HepG2 (cell line): ENCODE data around the gene NAA11. TPM values are rescaled to one million over a fixed set of nuclear protein-coding genes. Genes with fewer than 3 reads are reported as not detected.

Experiments used
- ATAC-seq: fragments of 200-7000 bp; cut with Tn5 transposase; 3 replicates; pipeline ENCODE4 v1.9.1; 2020; ENCODE audit warnings: mild to moderate bottlenecking, moderate library complexity
- BruUV-seq: library from RNA; stranded (reverse); fragments of 400-500 nt; replicated peaks from 2 replicates; lab custom pipeline; 2021; lab: Mats Ljungman, UMichigan
- CTCF ChIA-PET: fragments of 300-600 bp; formaldehyde crosslinking; extraction: SDS; loops from one replicate; lab custom pipeline; 2021; ENCODE audit warnings: low total read pairs, inconsistent platforms, low intra/inter-chr PET ratio; lab: Yijun Ruan, JAX
- POLR2A ChIA-PET: fragments of 350-600 bp; sonication (Branson Sonifier 250); formaldehyde crosslinking; loops from one replicate; lab custom pipeline; 2020; ENCODE audit warnings: antibody characterized with exemption, inconsistent platforms; lab: Yijun Ruan, JAX
- DNase-seq: peaks from one replicate; pipeline ENCODE4 v3.0.0-alpha.2; 2015; ENCODE audit warnings: low spot score
- FAIRE-seq: peaks from 3 replicates; lab custom pipeline; 2011; peaks lifted over from hg19 to GRCh38; lab: Jason Lieb, UNC
- H2AFZ ChIP-seq: one replicate; pipeline ENCODE4 v1.6.1; 2011; ENCODE audit warnings: low read length, inconsistent platforms
- H3K27ac ChIP-seq: fragments of 300-600 bp; 3 replicates; pipeline ENCODE4 v1.8.0; 2011; ENCODE audit warnings: mixed run types, mild to moderate bottlenecking, mixed read lengths, low read length, inconsistent platforms; ENCODE audit not compliant: insufficient read depth; ENCODE audit errors: extremely low read length
- H3K27me3 ChIP-seq, 2 experiments: fragments of 200-600 bp in 1 of 2; 2 replicates in 1 of 2; 3 replicates in 1 of 2; pipeline versions ENCODE4 v1.6.0 to v1.8.0; 2011; ENCODE audit warnings: low read length in 2 of 2, mild to moderate bottlenecking in 2 of 2, moderate library complexity in 2 of 2, inconsistent platforms in 1 of 2; ENCODE audit not compliant: insufficient read depth in 2 of 2, control insufficient read depth in 1 of 2
- H3K36me3 ChIP-seq, 2 experiments: fragments of 200-600 bp in 1 of 2; replicated peaks in 1 of 2; 2 replicates in 1 of 2; 3 replicates in 1 of 2; pipeline versions ENCODE4 v1.5.1 to v1.8.0; 2011; ENCODE audit warnings: low read length in 2 of 2, inconsistent platforms in 1 of 2; ENCODE audit not compliant: insufficient read depth in 2 of 2, control insufficient read depth in 1 of 2
- H3K4me1 ChIP-seq: 2 replicates; pipeline ENCODE4 v1.5.1; 2012; ENCODE audit warnings: low read length, inconsistent platforms; ENCODE audit not compliant: insufficient read depth
- H3K4me2 ChIP-seq: 2 replicates; pipeline ENCODE4 v1.6.0; 2011; ENCODE audit warnings: low read depth, low read length, inconsistent platforms
- H3K4me3 ChIP-seq, 3 experiments: fragments of 200-600 bp in 1 of 3; sonication (generic), shearing (Covaris generic) in 1 of 3; replicated peaks in 1 of 3; 2 replicates each; pipeline ENCODE4 v1.5.1; 2011 to 2016; ENCODE audit warnings: low read length in 3 of 3, inconsistent platforms in 2 of 3, low read depth in 2 of 3, mild to moderate bottlenecking in 2 of 3, control low read depth in 1 of 3, mixed read lengths in 1 of 3; ENCODE audit not compliant: insufficient read depth in 1 of 3
- H3K79me2 ChIP-seq: one replicate; pipeline ENCODE4 v1.6.1; 2011; ENCODE audit warnings: low read length, inconsistent platforms; ENCODE audit not compliant: insufficient read depth
- H3K9ac ChIP-seq: 2 replicates; pipeline ENCODE4 v1.6.0; 2011; ENCODE audit warnings: mild to moderate bottlenecking, low read depth, low read length, inconsistent platforms; ENCODE audit not compliant: insufficient read depth
- H3K9me3 ChIP-seq: 2 replicates; pipeline ENCODE4 v1.5.1; 2012; ENCODE audit warnings: mild to moderate bottlenecking, low read length
- H4K20me1 ChIP-seq: 2 replicates; pipeline ENCODE4 v1.6.0; 2011; ENCODE audit warnings: inconsistent platforms, mild to moderate bottlenecking, low read length, moderate library complexity; ENCODE audit not compliant: insufficient read depth
- PHF8 ChIP-seq: sonication (generic); formaldehyde crosslinking; IDR thresholded peaks from 2 replicates; pipeline ENCODE4 v1.5.0; 2020; ENCODE audit warnings: missing genetic modification reagents
- SRY ChIP-seq: sonication (generic); formaldehyde crosslinking; IDR thresholded peaks from 2 replicates; pipeline ENCODE4 v1.8.0; 2022; ENCODE audit warnings: mild to moderate bottlenecking, missing genetic modification reagents
- WGBS: methylation state at CpG from one replicate; pipeline ENCODE4 v1.1.6; 2017; ENCODE audit warnings: low lambda C conversion rate; 5-methylcytosine and 5-hydroxymethylcytosine counted together
- in situ Hi-C: cut with HindIII; loops from 2 replicates; pipeline ENCODE4 v1.10.0; 2017; ENCODE audit warnings: low pct_unique_long_range_greater_than_20kb; ENCODE audit not compliant: extremely low pct_ligation_motif_present
- intact Hi-C: fragments of 100-400 bp; cut with micrococcal nuclease; formaldehyde crosslinking; loops from one replicate; pipeline ENCODE4 v1.10.0; 2022; ENCODE audit not compliant: unreplicated experiment
- polyA plus RNA-seq, 8 experiments: library from polyadenylated mRNA; depleted of rRNA in 3 of 8; stranded (reverse) in 7 of 8; unstranded in 1 of 8; fragments of >200 nt; fragmentation: Illumina TruSeq in 4 of 8; extraction: Trizol in 4 of 8; gene quantifications; 2 replicates each; pipeline versions ENCODE4 v1.2.1 to v1.2.3, GENCODE V29; 2011 to 2016; ENCODE audit warnings: low read depth in 4 of 8, missing spikeins in 1 of 8, mixed read lengths in 1 of 8; ENCODE audit not compliant: insufficient read depth in 1 of 8
- total RNA-seq, 5 experiments: library from RNA; depleted of rRNA; stranded (reverse); fragments of >200 nt; fragmentation: Illumina TruSeq; extraction: Trizol; gene quantifications; 2 replicates each; pipeline ENCODE4 v1.2.3, GENCODE V29; 2016; ENCODE audit warnings: low read depth in 1 of 5
- TF ChIP-seq, protein P1 (sequence below): sonication (generic); formaldehyde crosslinking; IDR thresholded peaks from one replicate; pipeline ENCODE4 v1.5.1; 2020; ENCODE audit warnings: mild to moderate bottlenecking, missing genetic modification reagents; ENCODE audit errors: not compliant biosample characterization
- TF ChIP-seq, protein P2 (sequence below): IDR thresholded peaks from 2 replicates; pipeline ENCODE4 v1.6.1; 2016; ENCODE audit warnings: low read depth

NAA11 gene
- total and polyA plus RNA-seq, 2 of the 13 experiments (the other 11 are each of a cell fraction or from before 2014, with no cell fraction given) = not detected

DNA sequence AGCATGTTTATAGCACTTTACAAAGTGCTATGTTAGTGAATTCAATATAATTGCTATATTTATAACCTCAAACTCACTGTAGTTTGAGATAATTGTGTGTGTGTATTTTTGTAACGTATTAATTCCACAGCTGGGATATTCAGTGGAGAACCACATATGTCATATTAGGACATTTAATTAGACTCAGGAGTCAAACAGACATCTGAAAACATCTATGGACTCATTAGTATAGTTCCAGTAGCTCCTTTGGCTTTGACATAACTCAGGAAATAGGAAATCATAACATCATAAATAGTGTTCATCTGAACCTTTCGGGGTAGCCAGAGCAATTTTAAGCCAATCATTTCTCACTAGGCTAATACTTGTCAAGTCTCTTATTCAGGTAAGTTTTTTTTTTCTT lies 38.8 kb downstream of the NAA11 start:
- no peak overlapping the region for H3K9ac ChIP-seq
- H3K79me2 ChIP-seq = no peaks in the 10 kb centered on the region
- BruUV-seq = no TSS peak
- H3K4me2 ChIP-seq = no peak overlapping the region
- no peak overlapping the region for H3K27ac ChIP-seq
- FAIRE-seq = no peak
- in situ Hi-C loops = no loop called here
- H3K27me3 ChIP-seq = no peaks in the 10 kb centered on the region
- no peaks in the 10 kb centered on the region for H3K4me1 ChIP-seq
- no peak for ATAC-seq
- H4K20me1 ChIP-seq = no peaks in the 10 kb centered on the region
- H3K9me3 ChIP-seq = no peaks in the 10 kb centered on the region
- CTCF ChIA-PET = no interaction called here
- TF ChIP-seq, protein P1, sequence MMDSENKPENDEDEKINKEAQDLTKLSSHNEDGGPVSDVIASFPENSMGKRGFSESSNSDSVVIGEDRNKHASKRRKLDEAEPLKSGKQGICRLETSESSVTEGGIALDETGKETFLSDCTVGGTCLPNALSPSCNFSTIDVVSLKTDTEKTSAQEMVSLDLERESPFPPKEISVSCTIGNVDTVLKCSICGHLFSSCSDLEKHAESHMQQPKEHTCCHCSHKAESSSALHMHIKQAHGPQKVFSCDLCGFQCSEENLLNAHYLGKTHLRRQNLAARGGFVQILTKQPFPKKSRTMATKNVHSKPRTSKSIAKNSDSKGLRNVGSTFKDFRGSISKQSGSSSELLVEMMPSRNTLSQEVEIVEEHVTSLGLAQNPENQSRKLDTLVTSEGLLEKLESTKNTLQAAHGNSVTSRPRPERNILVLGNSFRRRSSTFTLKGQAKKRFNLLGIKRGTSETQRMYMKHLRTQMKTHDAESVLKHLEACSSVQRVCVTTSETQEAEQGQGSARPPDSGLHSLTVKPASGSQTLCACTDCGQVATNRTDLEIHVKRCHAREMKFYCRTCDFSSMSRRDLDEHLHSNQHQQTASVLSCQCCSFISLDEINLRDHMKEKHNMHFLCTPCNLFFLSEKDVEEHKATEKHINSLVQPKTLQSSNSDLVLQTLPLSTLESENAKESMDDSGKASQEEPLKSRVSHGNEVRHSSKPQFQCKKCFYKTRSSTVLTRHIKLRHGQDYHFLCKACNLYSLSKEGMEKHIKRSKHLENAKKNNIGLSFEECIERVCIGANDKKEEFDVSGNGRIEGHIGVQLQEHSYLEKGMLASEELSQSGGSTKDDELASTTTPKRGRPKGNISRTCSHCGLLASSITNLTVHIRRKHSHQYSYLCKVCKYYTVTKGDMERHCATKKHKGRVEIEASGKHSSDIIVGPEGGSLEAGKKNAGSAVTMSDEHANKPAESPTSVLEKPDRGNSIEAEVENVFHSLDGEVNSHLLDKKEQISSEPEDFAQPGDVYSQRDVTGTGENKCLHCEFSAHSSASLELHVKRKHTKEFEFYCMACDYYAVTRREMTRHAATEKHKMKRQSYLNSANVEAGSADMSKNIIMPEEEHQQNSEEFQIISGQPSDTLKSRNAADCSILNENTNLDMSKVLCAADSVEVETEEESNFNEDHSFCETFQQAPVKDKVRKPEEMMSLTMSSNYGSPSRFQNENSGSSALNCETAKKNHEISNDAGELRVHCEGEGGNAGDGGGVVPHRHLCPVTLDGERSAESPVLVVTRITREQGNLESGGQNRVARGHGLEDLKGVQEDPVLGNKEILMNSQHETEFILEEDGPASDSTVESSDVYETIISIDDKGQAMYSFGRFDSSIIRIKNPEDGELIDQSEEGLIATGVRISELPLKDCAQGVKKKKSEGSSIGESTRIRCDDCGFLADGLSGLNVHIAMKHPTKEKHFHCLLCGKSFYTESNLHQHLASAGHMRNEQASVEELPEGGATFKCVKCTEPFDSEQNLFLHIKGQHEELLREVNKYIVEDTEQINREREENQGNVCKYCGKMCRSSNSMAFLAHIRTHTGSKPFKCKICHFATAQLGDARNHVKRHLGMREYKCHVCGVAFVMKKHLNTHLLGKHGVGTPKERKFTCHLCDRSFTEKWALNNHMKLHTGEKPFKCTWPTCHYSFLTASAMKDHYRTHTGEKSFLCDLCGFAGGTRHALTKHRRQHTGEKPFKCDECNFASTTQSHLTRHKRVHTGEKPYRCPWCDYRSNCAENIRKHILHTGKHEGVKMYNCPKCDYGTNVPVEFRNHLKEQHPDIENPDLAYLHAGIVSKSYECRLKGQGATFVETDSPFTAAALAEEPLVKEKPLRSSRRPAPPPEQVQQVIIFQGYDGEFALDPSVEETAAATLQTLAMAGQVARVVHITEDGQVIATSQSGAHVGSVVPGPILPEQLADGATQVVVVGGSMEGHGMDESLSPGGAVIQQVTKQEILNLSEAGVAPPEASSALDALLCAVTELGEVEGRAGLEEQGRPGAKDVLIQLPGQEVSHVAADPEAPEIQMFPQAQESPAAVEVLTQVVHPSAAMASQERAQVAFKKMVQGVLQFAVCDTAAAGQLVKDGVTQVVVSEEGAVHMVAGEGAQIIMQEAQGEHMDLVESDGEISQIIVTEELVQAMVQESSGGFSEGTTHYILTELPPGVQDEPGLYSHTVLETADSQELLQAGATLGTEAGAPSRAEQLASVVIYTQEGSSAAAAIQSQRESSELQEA (CRISPR knock-in tag) = no peak
- TF ChIP-seq PHF8 (CRISPR knock-in tag) = no peak
- no peak for TF ChIP-seq SRY
- TF ChIP-seq, protein P2, sequence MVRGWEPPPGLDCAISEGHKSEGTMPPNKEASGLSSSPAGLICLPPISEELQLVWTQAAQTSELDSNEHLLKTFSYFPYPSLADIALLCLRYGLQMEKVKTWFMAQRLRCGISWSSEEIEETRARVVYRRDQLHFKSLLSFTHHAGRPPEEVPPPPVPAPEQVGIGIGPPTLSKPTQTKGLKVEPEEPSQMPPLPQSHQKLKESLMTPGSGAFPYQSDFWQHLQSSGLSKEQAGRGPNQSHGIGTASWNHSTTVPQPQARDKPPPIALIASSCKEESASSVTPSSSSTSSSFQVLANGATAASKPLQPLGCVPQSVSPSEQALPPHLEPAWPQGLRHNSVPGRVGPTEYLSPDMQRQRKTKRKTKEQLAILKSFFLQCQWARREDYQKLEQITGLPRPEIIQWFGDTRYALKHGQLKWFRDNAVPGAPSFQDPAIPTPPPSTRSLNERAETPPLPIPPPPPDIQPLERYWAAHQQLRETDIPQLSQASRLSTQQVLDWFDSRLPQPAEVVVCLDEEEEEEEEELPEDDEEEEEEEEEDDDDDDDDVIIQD (CRISPR knock-in tag) = no peak
- no peak for DNase-seq
- H3K36me3 ChIP-seq = no peaks in the 10 kb centered on the region
- POLR2A ChIA-PET = no interaction called here
- intact Hi-C loops = no loop called here
- WGBS = 10% methylated on average over 2 of the region's 2 CpGs
- H3K4me3 ChIP-seq = no peak overlapping the region
- H2AFZ ChIP-seq = no peak overlapping the region
